Measurements from ENCODE around the gene IFRD2. TPM values are rescaled to one million over a fixed set of nuclear protein-coding genes. Genes with fewer than 3 reads are reported as not detected.
A peak's percentile ranks its signal among the peaks of the same experiment; 100 is the strongest.
"Not testable (repeated sequence)": the region's sequence is repeated elsewhere in the genome, so short reads cannot be mapped to it uniquely, and the experiment has no call there.

Gene IFRD2
- total RNA-seq, 2 donors from 2014 or later = 84.2 to 225 TPM

DNA sequence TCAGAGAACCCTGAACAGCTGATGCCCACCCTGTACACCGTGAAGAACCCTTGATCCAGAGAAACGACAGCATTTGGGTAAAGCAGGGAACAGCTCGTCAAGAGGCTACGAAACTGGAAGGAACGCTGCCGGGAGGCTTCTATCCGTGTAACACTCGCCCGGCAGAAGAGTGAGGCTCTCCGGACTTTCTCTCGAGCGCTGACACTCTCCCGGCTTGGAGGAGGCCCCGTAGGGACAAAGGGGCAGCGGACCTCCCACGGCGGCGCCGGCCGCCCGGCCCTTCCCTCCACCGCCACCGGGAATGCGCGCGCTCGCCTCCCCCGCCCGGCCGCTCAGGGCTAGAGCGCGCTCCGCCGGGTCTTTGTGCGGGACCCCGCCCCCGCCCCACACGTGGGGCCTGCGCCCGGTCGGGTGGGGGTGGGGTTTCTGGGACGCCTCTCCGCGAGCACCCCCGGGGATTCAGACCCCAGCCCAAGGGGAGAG lies 28.7 kb upstream of the IFRD2 start:
- H3K27ac Mint-ChIP-seq = peak overlapping the region; percentile 84 to 87
- ATAC-seq (peak; percentile 75 to 83), DNase-seq (ENCODE audit: low spot score) (peak; percentile 80)
- H3K4me1 Mint-ChIP-seq (ENCODE audit: low read depth in 2 of 2) = peaks cover 22 to 37% of the 10 kb centered on the region in 2 donors
- no peaks in the 10 kb centered on the region for H3K27me3 Mint-ChIP-seq
- peak overlapping the region; percentile 79 for H3K4me3 Mint-ChIP-seq
- H3K36me3 Mint-ChIP-seq = no peaks in the 10 kb centered on the region
- no peaks in the 10 kb centered on the region for H3K9me3 Mint-ChIP-seq

DNA sequence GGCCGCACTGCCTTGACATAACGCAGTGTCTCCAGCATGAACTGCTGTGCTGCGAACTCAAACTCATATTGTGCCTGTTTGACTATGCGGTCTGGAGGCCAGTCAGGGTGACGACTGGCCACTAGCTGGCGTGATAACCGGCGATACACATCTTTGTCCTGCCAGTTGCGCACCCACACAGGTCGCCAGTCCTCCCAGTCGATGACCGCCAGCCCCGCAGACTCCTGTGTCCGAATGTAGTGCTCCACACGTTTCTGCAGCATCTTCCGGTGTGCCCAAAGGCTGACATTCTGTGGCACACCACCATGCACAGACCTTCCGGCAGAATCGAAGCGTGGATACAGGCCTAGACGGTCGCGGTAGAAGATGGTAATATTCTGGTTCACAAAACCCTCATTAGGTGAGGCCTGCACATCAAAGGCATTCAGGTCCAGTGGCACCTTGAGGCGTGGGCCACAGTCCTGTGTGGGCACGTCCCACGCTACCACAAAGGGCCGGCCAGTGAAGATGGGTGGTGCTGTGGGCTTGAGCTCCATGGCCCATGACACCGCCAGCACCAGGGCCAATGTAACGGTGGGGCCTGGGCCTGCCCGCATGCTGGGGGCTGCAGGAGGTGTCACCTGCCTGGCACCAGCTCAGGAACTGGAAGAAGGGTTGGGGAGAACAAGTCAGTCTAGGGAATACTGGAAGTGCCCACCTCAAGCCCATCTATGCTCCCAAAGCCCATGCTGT lies 27.8 kb upstream of the IFRD2 start:
- H3K27ac Mint-ChIP-seq = peak overlapping the region; percentile 50 to 87

GRCh38 chr3:50319181-50319893 lies 27.1 kb upstream of the IFRD2 start:
- ATAC-seq (no peak), DNase-seq (ENCODE audit: low spot score) (peak; percentile 53)
- peaks cover 22 to 34% of the 10 kb centered on the region in 2 donors for H3K4me1 Mint-ChIP-seq (ENCODE audit: low read depth in 2 of 2)
- no peaks in the 10 kb centered on the region for H3K9me3 Mint-ChIP-seq
- peak overlapping the region in 1 of 2 donors; percentile 31 for H3K27ac Mint-ChIP-seq
- peak overlapping the region; percentile 79 for H3K4me3 Mint-ChIP-seq
- no peaks in the 10 kb centered on the region for H3K27me3 Mint-ChIP-seq
- no peaks in the 10 kb centered on the region for H3K36me3 Mint-ChIP-seq

More for the DNA sequence above, 27.8 kb upstream of the IFRD2 start:
- Mint-ChIP-seq H3K9me3 (no peaks in the 10 kb centered on the region), H3K27me3 (no peaks in the 10 kb centered on the region), H3K36me3 (no peaks in the 10 kb centered on the region), H3K4me3 (peak overlapping the region; percentile 79), H3K4me1 (ENCODE audit: low read depth in 2 of 2) (peaks cover 22 to 41% of the 10 kb centered on the region in 2 donors)
- no peak for ATAC-seq
- DNase-seq (ENCODE audit: low spot score) = peak; percentile 52

- no peaks in the 10 kb centered on the region for H3K36me3 Mint-ChIP-seq
- DNase-seq (ENCODE audit: low spot score) = peak; percentile 42
- peak overlapping the region in 1 of 2 donors; percentile 33 for H3K27ac Mint-ChIP-seq
- ATAC-seq = no peak
- peak overlapping the region; percentile 17 for H3K4me3 Mint-ChIP-seq
- H3K27me3 Mint-ChIP-seq = no peaks in the 10 kb centered on the region
- H3K4me1 Mint-ChIP-seq (ENCODE audit: low read depth in 2 of 2) = peaks cover 22 to 34% of the 10 kb centered on the region in 2 donors
- H3K9me3 Mint-ChIP-seq = no peaks in the 10 kb centered on the region
These were observed 26.4 kb upstream of the IFRD2 start for GRCh38 chr3:50318615-50319014.

DNA sequence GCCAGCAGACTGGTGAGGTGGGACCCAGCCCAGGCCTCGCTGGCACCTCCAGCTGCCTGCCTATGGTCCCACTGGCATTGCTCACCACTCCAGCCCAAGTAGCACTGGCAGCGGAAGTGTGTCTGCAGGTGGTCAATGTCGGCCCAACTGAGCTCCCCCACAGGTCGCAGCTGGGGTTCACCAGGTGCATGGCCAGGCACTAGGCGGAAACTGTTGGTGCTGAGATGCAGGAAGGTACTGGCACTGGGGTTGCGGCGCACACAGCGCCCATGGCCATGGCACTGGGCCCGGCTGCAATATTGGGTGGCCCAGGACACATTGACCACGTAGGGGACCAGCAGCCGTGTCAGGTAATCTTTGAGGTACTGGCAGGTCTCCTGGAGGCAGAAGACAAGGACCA lies 25.9 kb upstream of the IFRD2 start:
- H3K27ac Mint-ChIP-seq = peak overlapping the region in 1 of 2 donors; percentile 33
- no peak overlapping the region for H3K4me3 Mint-ChIP-seq
- peaks cover 22 to 33% of the 10 kb centered on the region in 2 donors for H3K4me1 Mint-ChIP-seq (ENCODE audit: low read depth in 2 of 2)

GRCh38 chr3:50317300-50317699 lies 25.1 kb upstream of the IFRD2 start:
- no peak overlapping the region for H3K4me3 Mint-ChIP-seq
- H3K27ac Mint-ChIP-seq = no peak overlapping the region
- no peaks in the 10 kb centered on the region for H3K9me3 Mint-ChIP-seq
- H3K36me3 Mint-ChIP-seq = no peaks in the 10 kb centered on the region
- H3K4me1 Mint-ChIP-seq (ENCODE audit: low read depth in 2 of 2) = peaks cover 22 to 32% of the 10 kb centered on the region in 2 donors
- no peak for DNase-seq (ENCODE audit: low spot score)
- ATAC-seq = no peak
- no peaks in the 10 kb centered on the region for H3K27me3 Mint-ChIP-seq

More for the DNA sequence above, 25.9 kb upstream of the IFRD2 start:
- ATAC-seq (no peak), DNase-seq (ENCODE audit: low spot score) (peak; percentile 60)
- Mint-ChIP-seq H3K27me3 (no peaks in the 10 kb centered on the region), H3K36me3 (no peaks in the 10 kb centered on the region), H3K9me3 (no peaks in the 10 kb centered on the region)

DNA sequence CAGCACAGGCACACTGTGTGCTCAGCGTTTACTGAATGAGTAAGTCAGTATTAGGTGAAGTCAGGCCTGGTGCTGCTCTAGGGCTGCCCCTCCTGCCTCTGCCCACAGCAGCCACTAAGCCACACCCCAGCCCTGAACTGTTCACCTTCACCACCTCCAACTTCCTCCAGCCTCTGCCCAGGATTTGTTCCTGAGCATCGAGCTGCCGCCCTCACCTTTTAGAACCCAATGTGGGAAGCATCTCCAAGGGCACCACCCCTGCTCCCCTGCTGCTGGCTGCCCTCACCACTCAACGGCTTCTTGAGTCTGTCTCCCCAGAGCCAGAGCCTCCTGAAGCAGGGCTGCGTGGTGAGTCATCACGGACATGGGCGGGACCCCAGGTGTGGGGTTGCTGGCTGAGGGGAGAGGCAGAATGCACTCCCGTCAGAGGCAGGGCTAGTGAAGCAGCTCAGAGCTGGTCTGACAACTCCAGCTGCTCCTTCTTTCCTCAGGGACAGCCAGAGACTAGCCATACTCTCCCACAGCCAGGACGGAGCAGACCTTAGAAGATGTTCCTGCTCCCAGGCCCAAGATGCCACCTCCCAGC lies 24.5 kb upstream of the IFRD2 start:
- no peaks in the 10 kb centered on the region for H3K27me3 Mint-ChIP-seq
- ATAC-seq (no peak), DNase-seq (ENCODE audit: low spot score) (peak; percentile 49)
- no peaks in the 10 kb centered on the region for H3K36me3 Mint-ChIP-seq
- H3K9me3 Mint-ChIP-seq = no peaks in the 10 kb centered on the region
- peak overlapping the region in 1 of 2 donors; percentile 53 for H3K27ac Mint-ChIP-seq
- H3K4me3 Mint-ChIP-seq = peak overlapping the region; percentile 1
- H3K4me1 Mint-ChIP-seq (ENCODE audit: low read depth in 2 of 2) = peaks cover 22 to 32% of the 10 kb centered on the region in 2 donors

DNA sequence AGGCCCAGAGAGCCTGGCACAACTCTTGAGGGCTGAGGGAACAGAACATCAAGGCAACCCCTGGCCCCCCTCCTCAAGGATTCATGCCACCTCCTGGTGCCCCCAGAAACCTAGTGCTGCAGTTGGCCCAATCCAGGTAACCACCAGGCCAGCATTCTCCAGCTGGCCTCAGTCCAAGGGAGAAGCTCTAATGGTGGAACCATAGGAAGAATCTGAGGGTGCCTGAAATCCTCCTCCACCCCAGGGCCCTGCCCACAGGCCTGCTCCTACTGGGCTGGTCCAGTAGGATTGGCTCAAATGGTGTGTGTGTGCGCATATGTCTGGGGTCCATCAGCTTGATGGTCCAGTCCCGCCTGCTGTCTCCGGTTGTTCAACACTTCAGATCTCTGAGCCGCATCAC lies 22.6 kb upstream of the IFRD2 start:
- Mint-ChIP-seq H3K9me3 (no peaks in the 10 kb centered on the region), H3K27ac (peak overlapping the region in 1 of 2 donors; percentile 45), H3K36me3 (no peaks in the 10 kb centered on the region), H3K4me3 (no peak overlapping the region), H3K27me3 (no peaks in the 10 kb centered on the region), H3K4me1 (ENCODE audit: low read depth in 2 of 2) (peaks cover 14 to 22% of the 10 kb centered on the region in 2 donors)
- ATAC-seq = no peak
- no peak for DNase-seq (ENCODE audit: low spot score)

- Mint-ChIP-seq H3K4me1 (ENCODE audit: low read depth in 2 of 2) (peaks cover 11 to 20% of the 10 kb centered on the region in 2 donors), H3K27ac (peak overlapping the region in 1 of 2 donors; percentile 10), H3K4me3 (no peak overlapping the region), H3K9me3 (no peaks in the 10 kb centered on the region), H3K27me3 (no peaks in the 10 kb centered on the region), H3K36me3 (no peaks in the 10 kb centered on the region)
- ATAC-seq = no peak
- peak; percentile 37 for DNase-seq (ENCODE audit: low spot score)
These were observed 22.1 kb upstream of the IFRD2 start for GRCh38 chr3:50314342-50314741.

DNA sequence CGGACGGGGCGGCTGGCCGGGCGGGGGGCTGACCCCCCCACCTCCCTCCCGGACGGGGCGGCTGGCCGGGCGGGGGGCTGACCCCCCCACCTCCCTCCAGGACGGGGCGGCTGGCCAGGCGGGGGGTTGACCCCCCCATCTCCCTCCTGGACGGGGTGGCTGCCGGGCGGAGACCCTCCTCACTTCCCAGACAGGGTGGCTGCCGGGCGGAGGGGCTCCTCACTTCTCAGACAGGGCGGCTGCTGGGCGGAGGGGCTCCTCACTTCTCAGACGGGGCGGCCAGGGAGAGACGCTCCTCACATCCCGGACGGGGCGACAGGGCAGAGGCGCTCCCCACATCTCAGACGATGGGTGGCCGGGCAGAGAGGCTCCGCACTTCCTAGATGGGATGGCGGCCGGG lies 19.8 kb upstream of the IFRD2 start:
- not testable (repeated sequence) for H3K9me3 Mint-ChIP-seq; H3K36me3 Mint-ChIP-seq; H3K27ac Mint-ChIP-seq; ATAC-seq; DNase-seq (ENCODE audit: low spot score); H3K27me3 Mint-ChIP-seq; H3K4me3 Mint-ChIP-seq
- peaks cover 8 to 12% of the 10 kb centered on the region in 2 donors for H3K4me1 Mint-ChIP-seq (ENCODE audit: low read depth in 2 of 2)

DNA sequence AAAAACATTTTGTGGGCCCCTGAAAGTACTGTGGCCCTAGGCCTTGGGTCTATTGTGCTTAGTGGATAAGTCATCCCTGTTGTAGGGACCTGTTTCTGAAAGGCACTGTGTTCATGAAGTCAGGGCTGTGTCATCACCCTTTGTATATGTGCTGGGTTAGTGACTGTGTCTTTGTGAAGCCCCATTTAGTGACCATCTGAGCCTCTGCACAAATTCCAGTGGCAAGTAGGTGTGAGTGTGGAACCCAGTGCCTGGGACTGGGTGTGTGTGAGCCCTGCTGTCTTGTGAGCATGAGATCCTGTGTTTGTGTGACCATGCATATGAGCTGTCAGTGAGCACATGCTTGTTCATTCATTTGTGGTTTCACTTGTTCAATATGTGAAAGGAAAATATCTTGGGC lies 12.4 kb upstream of the IFRD2 start:
- Mint-ChIP-seq H3K27ac (no peak overlapping the region), H3K4me1 (ENCODE audit: low read depth in 2 of 2) (peaks cover 10% of the 10 kb centered on the region in 2 donors), H3K36me3 (no peaks in the 10 kb centered on the region), H3K27me3 (no peaks in the 10 kb centered on the region), H3K9me3 (no peaks in the 10 kb centered on the region), H3K4me3 (no peak overlapping the region)
- no peak for ATAC-seq
- no peak for DNase-seq (ENCODE audit: low spot score)

GRCh38 chr3:50303013-50303815 lies 11.0 kb upstream of the IFRD2 start, which contains the start of gene HYAL1:
TSS of gene HYAL1 (minus strand) at chr3:50303574. CDS start at chr3:50302956, 618 bp downstream.
- Mint-ChIP-seq H3K27ac (no peak within 1 kb of the TSS), H3K4me3 (no peak within 1 kb of the TSS), H3K27me3 (no peaks in the 10 kb centered on the region), H3K9me3 (no peaks in the 10 kb centered on the region), H3K36me3 (no peaks in the 10 kb centered on the region), H3K4me1 (ENCODE audit: low read depth in 2 of 2) (peaks cover 16 to 17% of the 10 kb centered on the region in 2 donors)
- DNase-seq (ENCODE audit: low spot score) (no peak), ATAC-seq (no peak)
